Ishikawa (cell line): ENCODE data around the gene RALA.

Source experiments
- CEBPB ChIP-seq: IDR thresholded peaks from 2 replicates; pipeline ENCODE4 v1.6.1; 2012
- EGR1 ChIP-seq: IDR thresholded peaks from 2 replicates; pipeline ENCODE4 v1.6.1; 2012
- EP300 ChIP-seq: IDR thresholded peaks from 2 replicates; pipeline ENCODE4 v1.6.1; 2012; ENCODE audit warnings: borderline replicate concordance
- FOXM1 ChIP-seq: IDR thresholded peaks from 2 replicates; pipeline ENCODE4 v1.6.1; 2012; ENCODE audit warnings: low read depth, borderline replicate concordance
- MAX ChIP-seq: IDR thresholded peaks from 2 replicates; pipeline ENCODE4 v1.6.1; 2012
- NFIC ChIP-seq: IDR thresholded peaks from 2 replicates; pipeline ENCODE4 v1.6.1; 2012
- RAD21 ChIP-seq: IDR thresholded peaks from 2 replicates; pipeline ENCODE4 v1.6.1; 2012; ENCODE audit warnings: low read depth
- TAF1 ChIP-seq: IDR thresholded peaks from 2 replicates; pipeline ENCODE4 v1.6.1; 2012; ENCODE audit warnings: low read depth, mild to moderate bottlenecking
- TEAD4 ChIP-seq: IDR thresholded peaks from 2 replicates; pipeline ENCODE4 v1.6.1; 2012
- USF1 ChIP-seq: IDR thresholded peaks from 2 replicates; pipeline ENCODE4 v1.6.1; 2012
- YY1 ChIP-seq: IDR thresholded peaks from 2 replicates; pipeline ENCODE4 v1.6.1; 2012; ENCODE audit warnings: low read depth
- ZBTB7A ChIP-seq: IDR thresholded peaks from 2 replicates; pipeline ENCODE4 v1.6.1; 2012; ENCODE audit warnings: low read depth
- TF ChIP-seq, protein P1 (sequence below): IDR thresholded peaks from 2 replicates; pipeline ENCODE4 v1.6.1; 2012; ENCODE audit warnings: low read depth, mild to moderate bottlenecking

DNA sequence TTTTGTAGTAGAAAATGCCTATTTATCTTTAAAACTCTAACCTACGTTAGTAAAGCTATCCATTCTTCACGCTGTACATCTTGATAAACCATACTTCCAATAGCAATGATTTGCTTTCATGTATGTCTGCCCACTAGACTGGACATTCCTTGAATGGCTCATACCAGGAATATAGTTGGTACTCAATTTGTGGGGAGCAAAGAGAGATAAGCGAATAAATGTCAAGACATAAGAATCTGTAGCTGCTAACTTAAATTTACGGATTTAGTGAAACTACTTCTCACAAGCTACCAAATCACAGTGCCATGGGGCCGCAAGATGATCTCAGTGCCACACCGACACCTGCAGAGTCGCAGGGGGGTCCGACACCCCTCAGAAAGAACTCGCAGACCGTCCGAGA, 763 bp upstream of the RALA start:
- TF ChIP-seq RAD21 = no peak
- TF ChIP-seq MAX = no peak
- no peak for TF ChIP-seq CEBPB
- TF ChIP-seq, protein P1, sequence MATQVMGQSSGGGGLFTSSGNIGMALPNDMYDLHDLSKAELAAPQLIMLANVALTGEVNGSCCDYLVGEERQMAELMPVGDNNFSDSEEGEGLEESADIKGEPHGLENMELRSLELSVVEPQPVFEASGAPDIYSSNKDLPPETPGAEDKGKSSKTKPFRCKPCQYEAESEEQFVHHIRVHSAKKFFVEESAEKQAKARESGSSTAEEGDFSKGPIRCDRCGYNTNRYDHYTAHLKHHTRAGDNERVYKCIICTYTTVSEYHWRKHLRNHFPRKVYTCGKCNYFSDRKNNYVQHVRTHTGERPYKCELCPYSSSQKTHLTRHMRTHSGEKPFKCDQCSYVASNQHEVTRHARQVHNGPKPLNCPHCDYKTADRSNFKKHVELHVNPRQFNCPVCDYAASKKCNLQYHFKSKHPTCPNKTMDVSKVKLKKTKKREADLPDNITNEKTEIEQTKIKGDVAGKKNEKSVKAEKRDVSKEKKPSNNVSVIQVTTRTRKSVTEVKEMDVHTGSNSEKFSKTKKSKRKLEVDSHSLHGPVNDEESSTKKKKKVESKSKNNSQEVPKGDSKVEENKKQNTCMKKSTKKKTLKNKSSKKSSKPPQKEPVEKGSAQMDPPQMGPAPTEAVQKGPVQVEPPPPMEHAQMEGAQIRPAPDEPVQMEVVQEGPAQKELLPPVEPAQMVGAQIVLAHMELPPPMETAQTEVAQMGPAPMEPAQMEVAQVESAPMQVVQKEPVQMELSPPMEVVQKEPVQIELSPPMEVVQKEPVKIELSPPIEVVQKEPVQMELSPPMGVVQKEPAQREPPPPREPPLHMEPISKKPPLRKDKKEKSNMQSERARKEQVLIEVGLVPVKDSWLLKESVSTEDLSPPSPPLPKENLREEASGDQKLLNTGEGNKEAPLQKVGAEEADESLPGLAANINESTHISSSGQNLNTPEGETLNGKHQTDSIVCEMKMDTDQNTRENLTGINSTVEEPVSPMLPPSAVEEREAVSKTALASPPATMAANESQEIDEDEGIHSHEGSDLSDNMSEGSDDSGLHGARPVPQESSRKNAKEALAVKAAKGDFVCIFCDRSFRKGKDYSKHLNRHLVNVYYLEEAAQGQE = no peak
- TF ChIP-seq ZBTB7A = no peak
- no peak for TF ChIP-seq EP300
- TF ChIP-seq TAF1 = no peak
- TF ChIP-seq EGR1 = no peak
- no peak for TF ChIP-seq YY1
- no peak for TF ChIP-seq NFIC
- no peak for TF ChIP-seq FOXM1
- no peak for TF ChIP-seq USF1
- no peak for TF ChIP-seq TEAD4
